Heart right ventricle (tissue), 16 donors: ENCODE measurements around the gene MT1X. TPM values are rescaled to one million over a fixed set of nuclear protein-coding genes. Genes with fewer than 3 reads are reported as not detected.

Experiments used
- ATAC-seq, 8 donors: fragments of 200-7000 bp; cut with Tn5 transposase; one replicate each; pipeline ENCODE4 v1.9.1; 2020; ENCODE audit warnings: mild to moderate bottlenecking in 8 of 8, moderate library complexity in 8 of 8, moderate number of reproducible peaks in 1 of 8
- DNase-seq, 2 donors: peaks; one replicate each; pipeline ENCODE4 v3.0.0-alpha.2; 2020
- H3K27ac ChIP-seq, 10 donors: fragments of 200-600 bp; sonication (generic) in 2 of 10; one replicate each; pipeline versions ENCODE4 v1.5.0 to v1.8.0; 2020 to 2022; ENCODE audit warnings: mild to moderate bottlenecking in 3 of 10
- H3K27me3 ChIP-seq, 7 donors: fragments of 200-600 bp; one replicate each; pipeline ENCODE4 v1.8.0; 2021 to 2022; ENCODE audit warnings: mild to moderate bottlenecking in 2 of 7
- H3K36me3 ChIP-seq, 9 donors: fragments of 200-600 bp; sonication (generic) in 1 of 9; one replicate each; pipeline versions ENCODE4 v1.5.0 to v1.8.0; 2020 to 2022; ENCODE audit warnings: mild to moderate bottlenecking in 2 of 9
- H3K4me1 ChIP-seq, 9 donors: fragments of 200-600 bp; sonication (generic) in 1 of 9; one replicate each; pipeline versions ENCODE4 v1.5.0 to v1.8.0; 2020 to 2022; ENCODE audit warnings: mild to moderate bottlenecking in 4 of 9
- H3K4me3 ChIP-seq, 10 donors: fragments of 200-600 bp; sonication (generic) in 2 of 10; one replicate each; pipeline versions ENCODE4 v1.5.0 to v1.8.0; 2020 to 2022; ENCODE audit warnings: mild to moderate bottlenecking in 7 of 10, moderate library complexity in 2 of 10
- H3K9me3 ChIP-seq, 11 donors: fragments of 200-600 bp in 10 of 11; sonication (generic) in 2 of 11; one replicate each; pipeline versions ENCODE4 v1.5.0 to v1.8.0; 2013 to 2022; ENCODE audit warnings: mild to moderate bottlenecking in 2 of 11, control low read depth in 1 of 11, moderate library complexity in 1 of 11
- WGBS, 2 donors: extraction: QIAGEN DNeasy Blood & Tissue Kit; methylation state at CpG; one replicate each; pipeline ENCODE4 v1.1.7; 2013; ENCODE audit warnings: inconsistent platforms in 1 of 2; 5-methylcytosine and 5-hydroxymethylcytosine counted together
- intact Hi-C, 10 donors: fragments of 100-400 bp; cut with DNase I; formaldehyde crosslinking; loops; one replicate each; pipeline versions ENCODE4 v1.11.1 to v1.14.2; 2022
- polyA plus RNA-seq, 2 donors: library from polyadenylated mRNA; stranded (reverse); fragments of 200-250 nt; gene quantifications; one replicate each; pipeline ENCODE4 v1.2.3, GENCODE V29; 2013
- total RNA-seq, 10 donors: library from RNA; stranded (reverse); fragmentation: NEBNext Ultra II Directional in 3 of 10; extraction: Animal tissue kit (Norgen Biotek cat#: 25700) in 3 of 10; gene quantifications; one replicate each; pipeline versions ENCODE4 v1.2.1 to v1.2.4, GENCODE V29; 2021 to 2023
- TF ChIP-seq, protein P1 (sequence below), 9 donors: fragments of 200-600 bp; sonication (generic) in 2 of 9; IDR thresholded peaks; one replicate each; pipeline versions ENCODE4 v1.5.0 to v1.8.0; 2021 to 2022; ENCODE audit warnings: antibody characterized with exemption in 9 of 9, mild to moderate bottlenecking in 5 of 9, moderate library complexity in 1 of 9
- donor health status: Arrhythmogenic right ventricular cardiomyopathy.
- donor health status: ischemic (EF 13 %, LVEDD 7.1; RV severe dilation, severe dysfunction).
- donor health status: healthy with polysubstance abuse.
- donor health status: DM: no; HTN: yes; CAD: no.
- donor health status: DM: no; HTN: no; CAD: no.
- donor health status: ischemic (EF 25% LVEDD 6.9; RV normal size, moderate dysfunction).
- donor health status: ischemic (EF 25% LVEDD 5.7; RV mildly dilated, moderate dysfunction).
- donor health status: healthy.
- donor health status: DM: yes; HTN: yes; CAD: no.
- donor health status: Ischemic cardiomyopathy.
- donor health status: ischemic (EF 35%, LVEDD 5.7; RV mildly dilated, moderate dysfunction).
- donor health status: nonischemic (EF 11% LVEDD 7.7; RV severe dilation, severe dysfunction).
- donor health status: DM: yes; HTN: yes; CAD: no.
- donor health status: PGD.
- donor health status: ischemic (EF 29% LVEDD 5.4; RV normal size, mild dysfunction).
- donor health status: nonischemic (EF 23%, LVEDD 6.1; RV moderate dilation, normal function).

MT1X gene
- total and polyA plus RNA-seq, 12 donors = 15.8 to 616 (median 101) TPM

- Histone ChIP-seq H3K9me3 (no peaks in the 10 kb centered on the region), H3K27ac (no peak overlapping the region), H3K4me1 (peaks cover 3 to 27% (median 18%) of the 10 kb centered on the region in 9 donors), H3K27me3 (no peaks in the 10 kb centered on the region), H3K36me3 (no peaks in the 10 kb centered on the region), H3K4me3 (no peak overlapping the region)
- WGBS, 2 donors = 90% methylated on average over 6 of the region's 6 CpGs
- intact Hi-C loops = no loop called here
- ATAC-seq (no peak), DNase-seq (no peak)
- TF ChIP-seq, protein P1, sequence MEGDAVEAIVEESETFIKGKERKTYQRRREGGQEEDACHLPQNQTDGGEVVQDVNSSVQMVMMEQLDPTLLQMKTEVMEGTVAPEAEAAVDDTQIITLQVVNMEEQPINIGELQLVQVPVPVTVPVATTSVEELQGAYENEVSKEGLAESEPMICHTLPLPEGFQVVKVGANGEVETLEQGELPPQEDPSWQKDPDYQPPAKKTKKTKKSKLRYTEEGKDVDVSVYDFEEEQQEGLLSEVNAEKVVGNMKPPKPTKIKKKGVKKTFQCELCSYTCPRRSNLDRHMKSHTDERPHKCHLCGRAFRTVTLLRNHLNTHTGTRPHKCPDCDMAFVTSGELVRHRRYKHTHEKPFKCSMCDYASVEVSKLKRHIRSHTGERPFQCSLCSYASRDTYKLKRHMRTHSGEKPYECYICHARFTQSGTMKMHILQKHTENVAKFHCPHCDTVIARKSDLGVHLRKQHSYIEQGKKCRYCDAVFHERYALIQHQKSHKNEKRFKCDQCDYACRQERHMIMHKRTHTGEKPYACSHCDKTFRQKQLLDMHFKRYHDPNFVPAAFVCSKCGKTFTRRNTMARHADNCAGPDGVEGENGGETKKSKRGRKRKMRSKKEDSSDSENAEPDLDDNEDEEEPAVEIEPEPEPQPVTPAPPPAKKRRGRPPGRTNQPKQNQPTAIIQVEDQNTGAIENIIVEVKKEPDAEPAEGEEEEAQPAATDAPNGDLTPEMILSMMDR (IDR thresholded peaks at IDR 0.05) = no peak
These were observed 44.7 kb downstream of the MT1X start for GRCh38 chr16:56726926-56727325.

GRCh38 chr16:56728027-56728426, 45.8 kb downstream of the MT1X start:
- intact Hi-C loops = no loop called here
- WGBS, 2 donors = 91 to 100% methylated on average over 1 of the region's 1 CpG
- DNase-seq = no peak

DNA sequence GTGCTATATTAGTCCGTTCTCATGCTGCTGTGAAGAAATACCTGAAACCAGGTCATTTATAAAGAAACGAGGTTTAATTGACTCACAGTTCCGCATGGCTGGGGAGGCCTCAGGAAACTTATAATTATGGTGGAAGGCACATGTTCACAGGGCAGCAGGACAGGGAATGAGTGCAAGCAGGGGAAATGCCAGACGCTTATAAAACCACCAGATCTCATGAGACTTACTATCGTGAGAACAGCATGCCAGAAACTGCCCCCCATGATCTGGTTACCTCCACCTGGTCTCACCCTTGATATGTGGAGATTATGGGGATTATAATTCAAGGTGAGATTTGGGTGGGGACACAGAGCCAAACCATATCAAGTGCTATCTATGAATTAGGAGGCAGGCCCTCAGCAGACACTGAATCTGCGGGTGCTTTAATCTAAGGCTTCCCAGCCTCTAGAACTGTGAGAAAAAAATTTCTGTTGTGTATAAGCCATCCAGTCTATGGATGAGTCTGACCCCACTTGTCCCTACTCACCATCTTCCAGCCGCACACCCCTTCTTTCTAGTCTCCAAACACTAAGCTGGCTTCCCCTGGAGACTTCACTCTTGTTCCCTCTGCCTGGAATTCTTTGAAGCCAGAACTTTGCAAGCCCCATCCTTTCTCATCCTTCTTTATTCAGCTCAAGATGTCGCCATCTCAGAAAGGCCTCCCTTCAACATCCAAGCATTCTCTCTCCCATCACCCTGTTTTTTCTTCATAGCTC, 46.9 kb downstream of the MT1X start:
- ATAC-seq (peak in 6 of 8 donors; percentile 15 to 41 (median 26)), DNase-seq (no peak)
- WGBS, 2 donors = 56 to 59% methylated on average over 8 of the region's 8 CpGs
- Histone ChIP-seq H3K27me3 (no peaks in the 10 kb centered on the region), H3K27ac (peak overlapping the region; percentile 44 to 85 (median 80)), H3K4me3 (peak overlapping the region; percentile 74 to 97 (median 90)), H3K4me1 (peaks cover 3 to 29% (median 18%) of the 10 kb centered on the region in 9 donors), H3K36me3 (no peaks in the 10 kb centered on the region), H3K9me3 (no peaks in the 10 kb centered on the region)
- TF ChIP-seq, protein P1 (IDR thresholded peaks at IDR 0.05) = no peak
- intact Hi-C loops = no loop called here

More at GRCh38 chr16:56728027-56728426, 45.8 kb downstream of the MT1X start:
- Histone ChIP-seq H3K36me3 (no peaks in the 10 kb centered on the region), H3K4me1 (peaks cover 3 to 29% (median 18%) of the 10 kb centered on the region in 9 donors), H3K9me3 (no peaks in the 10 kb centered on the region), H3K4me3 (no peak overlapping the region), H3K27me3 (no peaks in the 10 kb centered on the region), H3K27ac (no peak overlapping the region)
- TF ChIP-seq, protein P1 (IDR thresholded peaks at IDR 0.05) = no peak
- no peak for ATAC-seq

DNA sequence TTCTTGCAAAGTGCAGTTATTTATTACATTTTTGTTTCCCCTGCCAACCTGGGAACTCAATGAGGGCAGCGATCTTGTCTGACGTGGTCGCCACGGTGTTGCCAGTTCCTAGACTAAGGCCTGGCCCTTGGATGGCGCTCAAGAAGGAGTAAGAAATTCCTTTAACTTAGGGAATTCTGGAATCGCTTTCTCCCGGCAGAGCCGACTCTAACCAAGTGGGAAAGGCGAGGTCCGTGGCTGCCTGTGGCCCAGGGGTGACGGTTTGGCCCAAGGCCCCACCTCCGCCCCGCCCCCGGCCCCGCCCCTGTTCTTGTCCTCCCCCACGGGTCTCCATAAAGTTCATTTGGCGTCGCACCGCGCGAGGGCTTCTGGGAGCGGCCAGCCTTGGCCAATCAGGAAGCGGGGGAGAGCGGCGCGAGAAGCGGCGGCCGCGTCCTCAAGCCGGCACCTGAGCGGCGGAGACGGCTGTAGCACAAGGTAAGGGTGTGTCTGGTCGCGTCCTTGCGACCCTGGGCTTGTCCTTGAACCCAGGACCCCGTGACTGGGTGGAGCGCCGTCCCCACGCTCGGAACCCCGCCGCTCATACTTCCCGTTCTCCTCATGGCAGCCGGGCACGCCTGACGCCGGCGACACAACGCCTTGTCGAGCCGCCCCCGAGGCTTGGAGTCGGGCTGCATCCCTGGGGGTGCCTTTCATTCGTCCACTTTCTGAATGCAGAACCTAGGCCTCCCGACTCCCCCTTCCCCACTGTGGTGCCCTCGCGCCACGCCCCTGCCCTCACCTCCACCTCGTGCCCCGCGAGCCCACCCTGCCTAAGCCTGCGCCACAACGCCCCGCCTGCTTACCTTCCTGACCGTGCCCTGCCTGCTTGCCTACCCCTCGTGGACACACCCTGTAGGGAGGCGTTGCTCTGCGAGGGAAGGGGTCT, 47.7 kb downstream of the MT1X start, which contains the start of gene NUP93:
NUP93 (plus strand) TSS at position 395 of the 928 bp plus-strand sequence. CDS start 18,119 bp downstream, outside the sequence.
- TF ChIP-seq, protein P1 (IDR thresholded peaks at IDR 0.05) = no peak
- Histone ChIP-seq H3K27me3 (no peaks in the 10 kb centered on the region), H3K9me3 (no peaks in the 10 kb centered on the region), H3K4me3 (peak within 1 kb of the TSS; percentile 74 to 97 (median 90)), H3K4me1 (peaks cover 3 to 29% (median 18%) of the 10 kb centered on the region in 9 donors), H3K36me3 (no peaks in the 10 kb centered on the region), H3K27ac (peak within 1 kb of the TSS; percentile 44 to 85 (median 80))
- intact Hi-C loops = no loop called here
- 0 to 1% methylated on average over 68 to 70 of the region's 70 CpGs for WGBS, 2 donors
- DNase-seq (peak; percentile 92 to 93), ATAC-seq (peak; percentile 96 to 99 (median 99))
